GM19099 (cell line): ENCODE results near the gene CIROP.

Source experiments
- POLR2A ChIP-seq: IDR thresholded peaks from 3 replicates; pipeline ENCODE4 v1.6.1; 2011; ENCODE audit warnings: low read depth; ENCODE audit not compliant: insufficient read length; ENCODE audit errors: extremely low read depth

CIROP gene

DNA sequence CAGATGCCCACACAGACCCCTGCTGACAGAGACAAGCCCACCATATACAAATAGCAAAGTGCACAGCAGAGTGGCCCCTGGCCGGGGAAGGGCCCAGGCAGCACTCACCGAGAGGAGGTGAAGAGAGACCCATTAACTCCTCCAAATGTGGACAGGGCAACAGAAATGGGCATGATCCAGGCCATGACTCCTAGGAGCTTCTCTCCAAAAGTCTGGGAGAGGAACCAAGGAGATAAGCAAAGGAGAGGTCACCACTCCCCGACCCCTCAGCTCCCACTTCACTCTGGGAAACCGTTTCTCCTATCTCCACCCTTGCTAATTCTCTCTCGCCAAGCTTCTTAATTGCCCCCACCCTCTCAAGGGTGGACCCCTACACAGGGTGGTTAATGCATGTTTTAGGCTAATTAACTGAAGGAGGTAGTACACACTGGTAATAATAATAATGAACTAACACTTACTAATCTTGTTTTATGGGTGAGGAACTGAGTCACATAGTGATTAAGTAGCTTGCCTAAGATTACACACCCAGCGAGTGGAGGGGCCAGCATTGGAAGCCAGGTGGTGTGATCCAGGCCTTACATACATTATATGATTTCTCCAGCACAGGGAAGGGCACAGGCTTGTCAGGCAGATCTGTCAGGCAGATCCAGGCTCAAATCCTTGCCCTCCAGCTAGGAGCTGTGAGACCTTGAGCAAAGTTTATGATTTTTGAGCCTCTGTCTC lies 33.2 kb upstream of the CIROP start:
- no peak for TF ChIP-seq POLR2A

DNA sequence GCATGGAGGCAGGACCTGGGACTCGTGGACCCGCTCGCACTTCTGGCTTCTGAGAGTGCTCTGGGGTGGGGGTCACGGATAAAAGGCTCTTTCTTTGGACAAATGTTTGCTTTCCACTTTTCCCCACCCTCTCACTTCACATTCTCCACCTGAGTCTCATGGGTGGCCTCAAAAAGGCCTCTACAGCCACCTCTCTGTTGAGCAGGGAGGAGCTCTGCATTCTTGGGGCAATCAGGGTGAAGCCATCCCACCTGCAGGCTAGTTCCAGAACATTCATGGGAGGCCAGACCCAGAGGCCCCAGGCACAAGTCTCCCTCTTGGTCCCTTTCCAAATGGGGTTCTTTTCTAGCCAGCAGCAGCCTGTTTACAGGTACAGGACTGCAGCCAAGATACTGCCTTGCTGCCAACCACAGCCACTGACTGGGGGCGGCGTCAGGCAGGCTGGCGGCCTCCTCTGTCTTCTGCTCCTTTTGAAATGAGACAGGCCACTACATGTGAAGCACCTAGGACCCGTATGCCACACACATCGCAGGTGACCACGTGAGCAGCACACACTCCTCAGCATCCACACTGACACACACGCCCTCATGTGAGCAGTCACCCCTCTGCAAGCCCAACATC lies 32.5 kb upstream of the CIROP start:
- no peak for TF ChIP-seq POLR2A

GRCh38 chr14:23136566-23137133 lies 31.9 kb upstream of the CIROP start:
- TF ChIP-seq POLR2A = no peak

- no peak for TF ChIP-seq POLR2A
Measured at GRCh38 chr14:23132970-23133369, 28.2 kb upstream of the CIROP start.

DNA sequence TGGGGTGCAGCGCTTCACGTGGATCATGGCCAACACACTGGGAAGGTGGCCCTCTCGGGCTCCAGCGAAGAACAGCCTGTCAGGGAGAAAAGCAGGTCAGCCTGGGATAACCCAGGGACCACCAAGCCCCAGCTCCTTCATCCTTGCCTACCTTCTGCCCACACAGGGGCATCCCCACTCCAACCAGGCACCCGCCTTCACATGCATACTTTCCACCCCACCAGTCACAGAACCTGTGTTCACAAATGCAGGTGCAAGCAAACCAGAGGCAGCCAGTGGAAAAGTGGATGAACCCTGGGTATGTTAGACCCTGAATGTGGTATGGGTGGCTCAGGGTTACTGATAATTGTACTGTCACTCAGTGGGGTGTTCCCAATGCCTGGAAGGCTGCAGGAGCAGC lies 26.7 kb upstream of the CIROP start:
- no peak for TF ChIP-seq POLR2A

GRCh38 chr14:23130871-23131270 lies 26.1 kb upstream of the CIROP start:
- no peak for TF ChIP-seq POLR2A

- TF ChIP-seq POLR2A = no peak
Measured at GRCh38 chr14:23129759-23130316, 25.0 kb upstream of the CIROP start.

DNA sequence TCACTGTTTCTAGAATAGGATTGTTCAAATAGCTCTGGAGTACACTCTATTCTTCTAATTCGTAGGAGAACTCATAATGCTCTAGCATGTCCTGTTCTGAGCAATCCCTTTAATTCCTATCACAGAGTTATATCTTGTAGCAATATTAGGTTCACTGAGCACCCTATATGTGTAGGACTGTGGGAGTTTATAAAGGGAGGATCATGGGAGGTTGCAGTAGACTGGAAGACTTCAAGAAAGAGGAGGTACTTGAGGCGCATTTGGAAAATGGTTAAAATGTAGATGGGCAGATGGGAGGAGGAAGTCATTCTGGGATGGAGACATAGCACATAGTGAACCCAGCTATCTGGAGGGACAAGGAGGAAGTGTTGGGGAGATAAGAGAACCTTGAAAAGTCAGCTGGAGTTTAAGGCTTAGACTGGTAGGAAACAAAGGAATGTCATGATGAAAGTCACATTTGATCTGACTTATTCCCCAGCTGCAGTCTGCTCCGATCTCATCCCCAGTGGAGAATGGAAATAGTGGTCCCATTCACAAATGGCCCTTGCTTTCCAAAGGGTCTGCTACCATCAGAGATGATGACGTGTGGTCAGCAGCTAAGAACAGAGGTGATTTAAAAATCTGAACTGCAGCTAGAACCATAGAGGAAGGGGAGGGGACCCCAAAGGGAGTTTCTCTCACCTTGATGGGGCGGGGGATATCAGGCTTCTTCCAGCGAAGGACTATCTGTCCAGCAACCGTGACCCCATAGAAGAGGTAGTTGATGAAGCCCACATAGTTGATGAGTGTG lies 24.4 kb upstream of the CIROP start:
- no peak for TF ChIP-seq POLR2A

DNA sequence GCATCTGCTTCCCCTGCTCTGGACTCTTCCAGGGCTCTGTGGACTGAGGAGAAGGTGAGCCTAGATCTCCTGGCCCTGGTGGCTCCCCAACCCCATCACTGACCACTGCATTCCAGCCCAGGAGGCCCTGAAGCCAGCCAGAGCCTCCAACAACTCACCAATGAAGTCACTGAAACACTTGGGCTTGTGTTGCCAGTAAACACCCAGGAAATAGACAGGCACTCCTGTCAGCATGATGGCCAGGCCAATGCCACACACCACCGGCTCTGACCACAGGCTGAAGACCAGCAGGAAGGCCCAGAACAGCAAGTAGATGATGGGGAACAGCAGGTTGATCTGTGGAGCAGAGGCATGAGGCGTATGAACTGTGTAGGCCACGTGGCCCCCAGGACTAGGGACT lies 23.1 kb upstream of the CIROP start:
- no peak for TF ChIP-seq POLR2A

DNA sequence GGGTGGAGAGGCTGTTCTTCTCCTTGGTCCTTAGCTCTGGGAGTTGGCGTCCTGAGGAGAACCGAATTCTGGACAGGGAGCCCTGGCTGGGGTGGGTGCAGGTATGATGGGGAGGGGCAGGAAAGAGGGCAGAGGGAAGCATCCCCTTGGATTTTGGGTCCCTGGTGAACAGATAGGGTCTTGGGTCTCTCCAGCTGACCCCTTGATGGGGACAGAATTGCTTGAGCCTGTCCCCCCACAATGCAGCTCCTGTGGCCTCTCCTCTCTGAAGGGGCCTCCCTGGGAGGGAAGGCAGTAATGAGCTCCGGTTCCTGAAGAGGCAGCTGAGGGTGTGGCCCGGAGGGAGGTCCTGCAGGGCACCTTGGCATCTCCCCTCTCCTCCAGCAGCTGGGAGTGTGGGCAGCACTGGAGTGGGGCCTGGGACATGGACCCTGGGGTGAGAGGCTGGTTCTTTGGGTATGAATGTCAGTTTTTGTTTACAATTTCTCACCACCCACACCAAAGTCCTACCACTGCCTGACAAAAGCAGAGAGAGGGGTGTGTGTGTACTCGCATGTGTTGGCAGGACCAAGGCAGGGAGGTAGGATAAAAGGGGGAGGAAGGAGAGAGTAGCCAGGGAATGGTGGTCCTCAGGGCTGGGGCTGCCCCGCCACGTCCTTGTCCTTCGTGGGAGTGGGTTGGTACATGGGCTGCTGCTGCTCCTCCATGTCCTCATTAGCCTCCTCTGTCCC lies 21.9 kb upstream of the CIROP start:
- no peak for TF ChIP-seq POLR2A

DNA sequence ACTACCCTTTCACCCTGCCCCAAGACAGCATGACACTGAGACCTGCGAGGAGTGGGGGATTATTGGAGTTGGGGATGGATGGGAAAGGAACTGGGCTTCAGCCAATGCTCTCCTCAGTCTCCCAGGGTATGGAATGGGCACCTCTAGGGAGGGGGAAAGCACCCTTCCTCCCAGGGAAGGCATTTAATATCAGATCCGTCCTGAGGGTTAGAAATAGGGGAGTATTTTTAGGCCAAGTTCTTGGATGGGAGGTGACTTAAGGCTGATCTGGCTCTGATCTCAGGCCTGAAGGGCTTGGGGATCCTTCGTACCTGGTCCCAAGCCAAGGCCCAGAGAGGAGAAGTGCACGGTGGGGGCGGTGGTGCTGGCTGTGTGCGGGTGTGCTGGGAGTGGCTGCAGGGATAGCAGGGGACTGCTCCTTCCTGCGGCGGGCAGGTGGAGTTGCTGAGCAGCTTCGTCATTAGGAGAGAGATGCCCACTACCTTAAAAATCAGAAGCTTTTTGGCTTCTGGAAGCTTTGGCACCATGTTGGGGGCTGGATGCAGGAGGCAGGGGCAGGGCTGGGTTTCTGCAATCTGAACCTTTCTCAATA lies 21.2 kb upstream of the CIROP start:
- TF ChIP-seq POLR2A = no peak

- TF ChIP-seq POLR2A = no peak
Measured at GRCh38 chr14:23125011-23125410, 20.2 kb upstream of the CIROP start.

GRCh38 chr14:23124337-23124954 lies 19.7 kb upstream of the CIROP start:
- TF ChIP-seq POLR2A = no peak

GRCh38 chr14:23123419-23123818 lies 18.6 kb upstream of the CIROP start:
- TF ChIP-seq POLR2A = no peak
